ENCODE results near the gene ANKRD44. TPM values are rescaled to one million over a fixed set of nuclear protein-coding genes. Genes with fewer than 3 reads are reported as not detected.

Gene ANKRD44
- polyA plus RNA-seq, 2 of the 4 experiments (the other 2 are of a cell fraction): 0.97 to 5.9 TPM

- no peak for TF ChIP-seq CBX2 (IDR thresholded peaks at IDR 0.05; ENCODE audit: borderline replicate concordance, low read depth)
- TF ChIP-seq EHF (CRISPR knock-in tag; IDR thresholded peaks at IDR 0.05): no peak
- TF ChIP-seq RCOR1 (IDR thresholded peaks at IDR 0.05; ENCODE audit: low read depth, low read length): no peak
These were observed 73.1 kb downstream of the ANKRD44 start (continued) for GRCh38 chr2:197237291-197238042.

- CTCF ChIA-PET: no interaction called here
- TF ChIP-seq CBX2 (IDR thresholded peaks at IDR 0.05; ENCODE audit: borderline replicate concordance, low read depth) (no peak), GATA3 (IDR thresholded peaks at IDR 0.05; ENCODE audit: borderline replicate concordance) (no peak), RCOR1 (IDR thresholded peaks at IDR 0.05; ENCODE audit: low read depth, low read length) (no peak), CBX8 (IDR thresholded peaks at IDR 0.05) (no peak), CHD2 (IDR thresholded peaks at IDR 0.05; ENCODE audit: low read length, partially characterized antibody) (no peak), ELK1 (IDR thresholded peaks at IDR 0.05; ENCODE audit: low read depth, low read length) (no peak)
- Histone ChIP-seq H3K27ac (no peak overlapping the region), H3K4me1 (no peaks in the 10 kb centered on the region), H3K4me3 (no peak overlapping the region), H3K9me3 (no peaks in the 10 kb centered on the region), H3K4me2 (no peak overlapping the region)
- WGBS (ENCODE audit: missing lambda C conversion rate): 69% methylated on average over 7 of the region's 7 CpGs
- DNase-seq (ENCODE audit: low read depth in 1 of 2, low spot score in 1 of 2) (no peak), ATAC-seq (no peak), FAIRE-seq (no peak)
- POLR2A ChIA-PET: no interaction called here
These were observed 73.8 kb downstream of the ANKRD44 start for GRCh38 chr2:197236816-197237215.

- TF ChIP-seq CHD4 (IDR thresholded peaks at IDR 0.05; ENCODE audit: borderline replicate concordance) (no peak), PHF8 (IDR thresholded peaks at IDR 0.05; ENCODE audit: borderline replicate concordance, low read depth) (no peak), REST (IDR thresholded peaks at IDR 0.05) (no peak), RCOR1 (IDR thresholded peaks at IDR 0.05; ENCODE audit: low read depth, low read length) (no peak), MAX (IDR thresholded peaks at IDR 0.05) (no peak), ZC3H11A (IDR thresholded peaks at IDR 0.05) (no peak), HEYL (CRISPR knock-in tag; IDR thresholded peaks at IDR 0.05) (no peak), ZNF302 (CRISPR knock-in tag; IDR thresholded peaks at IDR 0.05) (no peak), CTCF (IDR thresholded peaks at IDR 0.05) (no peak), ATOH8 (CRISPR knock-in tag; IDR thresholded peaks at IDR 0.05; ENCODE audit: low read depth) (no peak), NPAS2 (CRISPR knock-in tag; IDR thresholded peaks at IDR 0.05; ENCODE audit: borderline replicate concordance) (no peak), SREBF2 (IDR thresholded peaks at IDR 0.05) (no peak), NR3C1 (IDR thresholded peaks at IDR 0.05) (no peak), FOSL2 (IDR thresholded peaks at IDR 0.05) (no peak), FOSL2 (CRISPR knock-in tag; IDR thresholded peaks at IDR 0.05) (no peak)
- ChIA-PET POLR2A (no interaction called here), CTCF (no interaction called here)
- no peak overlapping the region for H3K27ac ChIP-seq
- ATAC-seq (no peak), FAIRE-seq (no peak), DNase-seq (ENCODE audit: low read depth in 1 of 2, low spot score in 1 of 2) (no peak)
- no peak overlapping the region for H3K4me2 ChIP-seq
- no peaks in the 10 kb centered on the region for H3K9me3 ChIP-seq
- H3K4me3 ChIP-seq: no peak overlapping the region
- 75% methylated on average over 2 of the region's 2 CpGs for WGBS (ENCODE audit: missing lambda C conversion rate)
- no peaks in the 10 kb centered on the region for H3K4me1 ChIP-seq
These were observed 74.4 kb downstream of the ANKRD44 start for GRCh38 chr2:197236159-197236558.

Measured in A549 (cell line).